Tibial nerve (tissue), 4 donors: ENCODE measurements around the gene DPEP2. TPM values are rescaled to one million over a fixed set of nuclear protein-coding genes. Genes with fewer than 3 reads are reported as not detected.
A peak's percentile ranks its signal among the peaks of the same experiment; 100 is the strongest.
"Not testable (repeated sequence)": the region's sequence is repeated elsewhere in the genome, so short reads cannot be mapped to it uniquely, and the experiment has no call there.

Source experiments
- DNase-seq, 2 donors: peaks; one replicate each; pipeline ENCODE4 v3.0.0-alpha.2; 2019; ENCODE audit warnings: low spot score in 2 of 2
- H3K27ac ChIP-seq, 4 donors: fragments of 200-600 bp; sonication (generic) in 3 of 4; one replicate each; pipeline ENCODE4 v1.5.1; 2017 to 2019; ENCODE audit warnings: mild to moderate bottlenecking in 1 of 4
- H3K27me3 ChIP-seq, 2 donors: fragments of 200-600 bp; sonication (generic) in 1 of 2; one replicate each; pipeline versions ENCODE4 v1.5.1 to v1.6.0; 2017 to 2019
- H3K36me3 ChIP-seq, 3 donors: fragments of 200-600 bp; sonication (generic); one replicate each; pipeline ENCODE4 v1.5.1; 2018 to 2019
- H3K4me1 ChIP-seq, 4 donors: fragments of 200-600 bp; sonication (generic) in 3 of 4; one replicate each; pipeline ENCODE4 v1.5.1; 2017 to 2019
- H3K4me3 ChIP-seq, 4 donors: fragments of 200-600 bp; sonication (generic) in 3 of 4; one replicate each; pipeline ENCODE4 v1.5.1; 2017 to 2019; ENCODE audit warnings: mild to moderate bottlenecking in 1 of 4, moderate library complexity in 1 of 4
- H3K9me3 ChIP-seq, 4 donors: fragments of 200-600 bp; sonication (generic) in 3 of 4; one replicate each; pipeline ENCODE4 v1.5.1; 2017 to 2019
- CTCF ChIP-seq, 5 experiments: fragments of 200-600 bp in 3 of 5; fragments of 450-650 bp in 2 of 5; sonication (generic) in 3 of 5; IDR thresholded peaks; one replicate each; pipeline ENCODE4 v1.5.1; 2016 to 2019; ENCODE audit warnings: antibody characterized with exemption in 5 of 5, mild to moderate bottlenecking in 3 of 5, moderate library complexity in 2 of 5
- EP300 ChIP-seq, 2 donors: sonication (generic); formaldehyde crosslinking; IDR thresholded peaks; one replicate each; pipeline ENCODE4 v1.6.1; 2017; ENCODE audit warnings: antibody characterized with exemption in 2 of 2, mild to moderate bottlenecking in 1 of 2
- POLR2A ChIP-seq, 2 donors: fragments of 450-650 bp; IDR thresholded peaks; one replicate each; pipeline ENCODE4 v1.6.1; 2017; ENCODE audit warnings: antibody characterized with exemption in 2 of 2, mild to moderate bottlenecking in 2 of 2, moderate library complexity in 2 of 2
- WGBS, 2 donors: methylation state at CpG; one replicate each; pipeline ENCODE4 v1.1.5; 2018; 5-methylcytosine and 5-hydroxymethylcytosine counted together
- total RNA-seq, 4 donors: library from RNA; depleted of rRNA; stranded (reverse); fragments of >200 nt; gene quantifications; one replicate each; pipeline ENCODE4 v1.1.0, GENCODE V29; 2016

Gene DPEP2
- total RNA-seq, 4 donors from 2014 or later = 1.0 to 12.6 (median 3.8) TPM

GRCh38 chr16:68005211-68005610, 5.9 kb upstream of the DPEP2 start:
- 82 to 89% methylated on average over 9 of the region's 9 CpGs for WGBS, 2 donors
- H3K4me3 ChIP-seq = no peak overlapping the region
- peak overlapping the region in 3 of 4 donors; percentile 70 to 74 (median 73) for H3K27ac ChIP-seq
- DNase-seq = no peak
- TF ChIP-seq POLR2A (IDR thresholded peaks at IDR 0.05) = no peak
- TF ChIP-seq CTCF (IDR thresholded peaks at IDR 0.05) = no peak
- no peaks in the 10 kb centered on the region for H3K36me3 ChIP-seq
- no peaks in the 10 kb centered on the region for H3K9me3 ChIP-seq
- H3K4me1 ChIP-seq = peaks cover 0 to 15% (median 0%) of the 10 kb centered on the region in 4 donors
- no peaks in the 10 kb centered on the region for H3K27me3 ChIP-seq

- Histone ChIP-seq H3K4me3 (no peak overlapping the region), H3K27ac (no peak overlapping the region), H3K27me3 (no peaks in the 10 kb centered on the region), H3K9me3 (no peaks in the 10 kb centered on the region), H3K36me3 (no peaks in the 10 kb centered on the region), H3K4me1 (peaks cover 0 to 20% (median 3%) of the 10 kb centered on the region in 4 donors)
- TF ChIP-seq EP300 (IDR thresholded peaks at IDR 0.05) (no peak), CTCF (IDR thresholded peaks at IDR 0.05) (no peak), POLR2A (IDR thresholded peaks at IDR 0.05) (no peak)
- 82 to 86% methylated on average over 4 of the region's 4 CpGs for WGBS, 2 donors
- no peak for DNase-seq
Measured at GRCh38 chr16:68003031-68003430, 3.7 kb upstream of the DPEP2 start.

- H3K27me3 ChIP-seq = no peaks in the 10 kb centered on the region
- H3K36me3 ChIP-seq = no peaks in the 10 kb centered on the region
- H3K4me1 ChIP-seq = peaks cover 0 to 17% (median 3%) of the 10 kb centered on the region in 4 donors
- WGBS, 2 donors = 38 to 39% methylated on average over 3 of the region's 3 CpGs
- no peak overlapping the region for H3K4me3 ChIP-seq
- TF ChIP-seq EP300 (IDR thresholded peaks at IDR 0.05) = peak in 1 of 2 donors; percentile 29
- no peak for TF ChIP-seq CTCF (IDR thresholded peaks at IDR 0.05)
- no peak for TF ChIP-seq POLR2A (IDR thresholded peaks at IDR 0.05)
- H3K27ac ChIP-seq = peak overlapping the region in 3 of 4 donors; percentile 63 to 80 (median 73)
- H3K9me3 ChIP-seq = no peaks in the 10 kb centered on the region
- peak in 1 of 2 donors; percentile 10 for DNase-seq
Measured at GRCh38 chr16:68000450-68000849, 1.2 kb upstream of the DPEP2 start.

- TF ChIP-seq EP300 (IDR thresholded peaks at IDR 0.05) = no peak
- TF ChIP-seq CTCF (IDR thresholded peaks at IDR 0.05) = no peak
- TF ChIP-seq POLR2A (IDR thresholded peaks at IDR 0.05) = no peak
- Histone ChIP-seq H3K27ac (peak overlapping the region in 3 of 4 donors; percentile 63 to 80 (median 73)), H3K36me3 (no peaks in the 10 kb centered on the region), H3K9me3 (no peaks in the 10 kb centered on the region), H3K4me3 (no peak overlapping the region), H3K27me3 (no peaks in the 10 kb centered on the region), H3K4me1 (peaks cover 0 to 12% (median 3%) of the 10 kb centered on the region in 4 donors)
- WGBS, 2 donors = 45 to 69% methylated on average over 2 of the region's 2 CpGs
- no peak for DNase-seq
Measured at GRCh38 chr16:67999985-68000384, 701 bp upstream of the DPEP2 start.

GRCh38 chr16:67998231-67998778, 979 bp downstream of the DPEP2 start:
- DNase-seq, H3K27me3 ChIP-seq, H3K9me3 ChIP-seq, H3K36me3 ChIP-seq: not testable (repeated sequence)
- peaks cover 0 to 16% (median 8%) of the 10 kb centered on the region in 4 donors for H3K4me1 ChIP-seq
- peak overlapping the region in 1 of 4 donors; percentile 80 for H3K27ac ChIP-seq
- H3K4me3 ChIP-seq = peak overlapping the region in 1 of 4 donors; percentile 34
- WGBS, 2 donors = 94 to 100% methylated on average over 1 to 19 of the region's 36 CpGs
